GM12892 (cell line): Measurements from ENCODE around the gene SLC52A3.

ENCODE experiments used
- DNase-seq: peaks from one replicate; pipeline ENCODE4 v3.0.0; 2011; ENCODE audit not compliant: insufficient read length
- FAIRE-seq: peaks from 2 replicates; lab custom pipeline; 2011; peaks lifted over from hg19 to GRCh38; lab: Jason Lieb, UNC
- POLR2A ChIP-seq: IDR thresholded peaks from 2 replicates; pipeline ENCODE4 v1.6.1; 2011; ENCODE audit warnings: low read depth, low read length, control low read depth
- POLR2AphosphoS5 ChIP-seq: IDR thresholded peaks from 2 replicates; pipeline ENCODE4 v1.6.1; 2011; ENCODE audit warnings: low read depth, low read length, control low read depth
- TAF1 ChIP-seq: IDR thresholded peaks from 2 replicates; pipeline ENCODE4 v1.6.1; 2011; ENCODE audit warnings: low read depth, mild to moderate bottlenecking, control low read depth, low read length, borderline replicate concordance

The SLC52A3 gene

GRCh38 chr20:717271-717670, 51.0 kb downstream of the SLC52A3 start:
- no peak for TF ChIP-seq POLR2AphosphoS5
- no peak for TF ChIP-seq TAF1
- TF ChIP-seq POLR2A = no peak
- FAIRE-seq (no peak), DNase-seq (no peak)

GRCh38 chr20:714453-714852, 53.8 kb downstream of the SLC52A3 start:
- FAIRE-seq (no peak), DNase-seq (no peak)
- TF ChIP-seq TAF1 (no peak), POLR2AphosphoS5 (no peak), POLR2A (no peak)

- TF ChIP-seq POLR2A = no peak
- no peak for TF ChIP-seq POLR2AphosphoS5
- TF ChIP-seq TAF1 = no peak
- DNase-seq (no peak), FAIRE-seq (no peak)
Measured at GRCh38 chr20:711576-711975, 56.7 kb downstream of the SLC52A3 start.

GRCh38 chr20:710780-711450, 57.4 kb downstream of the SLC52A3 start:
- FAIRE-seq = no peak
- DNase-seq = no peak
- TF ChIP-seq POLR2AphosphoS5 (no peak), POLR2A (no peak), TAF1 (no peak)
